ENCODE measurements around the gene DZIP1L. TPM values are rescaled to one million over a fixed set of nuclear protein-coding genes. Genes with fewer than 3 reads are reported as not detected.
"Not testable (repeated sequence)": the region's sequence is repeated elsewhere in the genome, so short reads cannot be mapped to it uniquely, and the experiment has no call there.

Gene DZIP1L
- total RNA-seq, 2 donors from 2014 or later = 0.23 to 0.46 TPM

DNA sequence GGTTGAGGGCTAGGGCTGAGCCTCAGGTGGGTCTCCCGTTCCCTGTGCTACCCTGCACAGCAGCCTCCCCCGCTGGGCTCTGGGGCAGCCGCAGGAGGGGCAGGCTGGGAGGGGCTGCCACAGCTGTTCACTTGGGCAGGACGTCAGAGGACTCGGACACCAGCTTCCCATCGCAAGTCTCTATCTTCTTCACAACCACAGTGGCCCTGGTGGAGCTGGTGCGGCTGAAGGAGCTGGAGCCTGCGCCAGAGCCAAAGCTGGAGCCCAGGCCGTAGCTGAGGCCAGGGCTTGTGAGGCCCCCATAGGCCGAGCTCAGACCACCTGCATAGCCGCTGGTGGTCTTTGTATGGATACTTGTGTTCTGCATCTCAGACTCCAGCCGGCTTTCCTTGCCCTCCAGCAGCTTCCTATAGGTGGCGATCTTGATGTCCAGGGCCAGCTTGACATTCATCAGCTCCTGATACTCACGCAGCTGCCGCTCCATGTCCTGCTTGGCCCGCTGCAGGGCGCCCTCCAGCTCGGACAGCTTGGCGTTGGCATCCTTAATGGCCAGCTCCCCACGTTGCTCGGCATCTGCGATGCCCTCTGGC, 14.0 kb downstream of the DZIP1L start:
- not testable (repeated sequence) for DNase-seq; H3K36me3 Mint-ChIP-seq (ENCODE audit: insufficient read depth in 2 of 2); H3K4me1 Mint-ChIP-seq (ENCODE audit: low read depth); H3K9me3 Mint-ChIP-seq; H3K27ac Mint-ChIP-seq; ATAC-seq (replicated peaks in 1 of 2); H3K4me3 Mint-ChIP-seq; H3K27me3 Mint-ChIP-seq (ENCODE audit: low read depth)

GRCh38 chr3:138099417-138099816, 16.0 kb downstream of the DZIP1L start:
- ATAC-seq (replicated peaks in 1 of 2) (no peak), DNase-seq (no peak)
- peaks cover 13% of the 10 kb centered on the region for H3K27me3 Mint-ChIP-seq (ENCODE audit: low read depth)
- H3K36me3 Mint-ChIP-seq (ENCODE audit: insufficient read depth in 2 of 2) = no peaks in the 10 kb centered on the region
- H3K9me3 Mint-ChIP-seq = no peaks in the 10 kb centered on the region
- no peak overlapping the region for H3K4me3 Mint-ChIP-seq
- H3K27ac Mint-ChIP-seq = no peak overlapping the region
- no peaks in the 10 kb centered on the region for H3K4me1 Mint-ChIP-seq (ENCODE audit: low read depth)

- ATAC-seq (replicated peaks in 1 of 2) = no peak
- H3K27ac Mint-ChIP-seq = no peak overlapping the region
- H3K4me1 Mint-ChIP-seq (ENCODE audit: low read depth) = no peaks in the 10 kb centered on the region
- no peak overlapping the region for H3K4me3 Mint-ChIP-seq
- H3K36me3 Mint-ChIP-seq (ENCODE audit: insufficient read depth in 2 of 2) = no peaks in the 10 kb centered on the region
- peaks cover 21% of the 10 kb centered on the region for H3K27me3 Mint-ChIP-seq (ENCODE audit: low read depth)
- DNase-seq = peak in 1 of 2 donors; percentile 21
- H3K9me3 Mint-ChIP-seq = no peaks in the 10 kb centered on the region
Measured at GRCh38 chr3:138097192-138098172, 17.9 kb downstream of the DZIP1L start.

GRCh38 chr3:138093721-138094120, 21.7 kb downstream of the DZIP1L start:
- ATAC-seq (replicated peaks in 1 of 2) (no peak), DNase-seq (no peak)
- Mint-ChIP-seq H3K27me3 (ENCODE audit: low read depth) (peaks cover 40% of the 10 kb centered on the region), H3K4me1 (ENCODE audit: low read depth) (peaks cover 5% of the 10 kb centered on the region), H3K4me3 (no peak overlapping the region), H3K9me3 (no peaks in the 10 kb centered on the region), H3K27ac (no peak overlapping the region), H3K36me3 (ENCODE audit: insufficient read depth in 2 of 2) (no peaks in the 10 kb centered on the region)

DNA sequence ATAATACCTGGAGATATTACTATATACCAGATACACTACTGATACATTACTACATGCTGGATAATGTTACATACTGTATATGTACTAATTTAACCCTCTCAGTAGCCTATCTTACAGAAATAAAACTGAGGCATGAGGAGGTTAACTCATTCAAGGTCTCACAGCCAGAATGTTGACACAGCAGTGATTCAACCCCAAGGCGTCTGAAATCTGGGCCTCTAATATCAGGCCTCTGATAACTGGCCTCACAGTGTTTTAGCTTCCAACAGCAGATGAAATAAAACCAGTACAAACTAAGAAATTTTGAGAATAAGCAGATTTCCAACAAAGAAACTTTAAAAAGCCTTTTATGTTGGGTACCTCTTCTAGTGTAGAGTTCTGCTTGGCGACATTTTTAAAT, 23.4 kb downstream of the DZIP1L start:
- Mint-ChIP-seq H3K4me1 (ENCODE audit: low read depth) (peaks cover 5% of the 10 kb centered on the region), H3K27ac (no peak overlapping the region), H3K9me3 (no peaks in the 10 kb centered on the region), H3K27me3 (ENCODE audit: low read depth) (peaks cover 43% of the 10 kb centered on the region), H3K4me3 (no peak overlapping the region), H3K36me3 (ENCODE audit: insufficient read depth in 2 of 2) (no peaks in the 10 kb centered on the region)
- ATAC-seq (replicated peaks in 1 of 2) = no peak
- no peak for DNase-seq

DNA sequence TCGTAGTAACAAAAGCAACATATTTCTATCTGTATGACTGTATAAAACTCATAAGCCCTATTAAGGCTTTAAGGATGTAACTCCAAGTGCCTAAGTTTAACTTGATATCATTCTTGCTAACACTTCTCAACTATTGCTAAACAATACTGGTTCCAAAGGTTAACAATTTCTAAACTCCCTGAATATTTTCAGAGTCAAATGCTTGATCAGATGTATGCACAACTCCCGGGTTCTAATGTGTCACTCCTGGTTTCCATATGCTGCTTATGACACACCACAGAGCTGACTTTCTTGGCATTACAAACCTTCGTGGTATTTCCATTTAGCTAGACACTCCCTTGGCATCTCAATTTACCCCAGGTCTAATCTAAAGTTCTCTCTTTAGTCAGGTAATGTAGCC, 26.3 kb downstream of the DZIP1L start:
- Mint-ChIP-seq H3K4me3 (no peak overlapping the region), H3K36me3 (ENCODE audit: insufficient read depth in 2 of 2) (peaks cover 0 to 2% of the 10 kb centered on the region in 2 donors), H3K27me3 (ENCODE audit: low read depth) (peaks cover 45% of the 10 kb centered on the region), H3K4me1 (ENCODE audit: low read depth) (peaks cover 5% of the 10 kb centered on the region), H3K27ac (no peak overlapping the region), H3K9me3 (no peaks in the 10 kb centered on the region)
- ATAC-seq (replicated peaks in 1 of 2) = peak in 1 of 2 donors; percentile 38
- no peak for DNase-seq

DNA sequence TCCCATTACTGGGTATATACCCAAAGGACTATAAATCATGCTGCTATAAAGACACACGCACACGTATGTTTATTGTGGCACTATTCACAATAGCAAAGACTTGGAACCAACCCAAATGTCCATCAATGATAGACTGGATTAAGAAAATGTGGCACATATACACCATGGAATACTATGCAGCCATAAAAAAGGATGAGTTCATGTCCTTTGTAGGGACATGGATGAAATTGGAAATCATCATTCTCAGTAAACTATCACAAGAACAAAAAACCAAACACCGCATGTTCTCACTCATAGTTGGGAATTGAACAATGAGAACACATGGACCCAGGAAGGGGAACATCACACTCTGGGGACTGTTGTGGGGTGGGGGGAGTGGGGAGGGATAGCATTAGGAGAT, 29.7 kb downstream of the DZIP1L start:
- peaks cover 41% of the 10 kb centered on the region for H3K27me3 Mint-ChIP-seq (ENCODE audit: low read depth)
- not testable (repeated sequence) for H3K36me3 Mint-ChIP-seq (ENCODE audit: insufficient read depth in 2 of 2); ATAC-seq (replicated peaks in 1 of 2); H3K4me3 Mint-ChIP-seq; H3K9me3 Mint-ChIP-seq; H3K27ac Mint-ChIP-seq; DNase-seq
- peaks cover 32% of the 10 kb centered on the region for H3K4me1 Mint-ChIP-seq (ENCODE audit: low read depth)

- peaks cover 40% of the 10 kb centered on the region for H3K27me3 Mint-ChIP-seq (ENCODE audit: low read depth)
- H3K9me3 Mint-ChIP-seq = no peaks in the 10 kb centered on the region
- ATAC-seq (replicated peaks in 1 of 2) = no peak
- H3K4me3 Mint-ChIP-seq = no peak overlapping the region
- H3K36me3 Mint-ChIP-seq (ENCODE audit: insufficient read depth in 2 of 2) = peaks cover 0 to 2% of the 10 kb centered on the region in 2 donors
- no peak overlapping the region for H3K27ac Mint-ChIP-seq
- DNase-seq = no peak
- peaks cover 42% of the 10 kb centered on the region for H3K4me1 Mint-ChIP-seq (ENCODE audit: low read depth)
Measured at GRCh38 chr3:138084196-138084595, 31.2 kb downstream of the DZIP1L start.

GRCh38 chr3:138082992-138083386, 32.4 kb downstream of the DZIP1L start:
- Mint-ChIP-seq H3K9me3 (no peaks in the 10 kb centered on the region), H3K4me1 (ENCODE audit: low read depth) (peaks cover 48% of the 10 kb centered on the region), H3K36me3 (ENCODE audit: insufficient read depth in 2 of 2) (peaks cover 0 to 2% of the 10 kb centered on the region in 2 donors), H3K27me3 (ENCODE audit: low read depth) (peaks cover 31% of the 10 kb centered on the region), H3K27ac (no peak overlapping the region), H3K4me3 (peak overlapping the region; percentile 63 to 80)
- DNase-seq (no peak), ATAC-seq (replicated peaks in 1 of 2) (peak; percentile 7 to 12)

DNA sequence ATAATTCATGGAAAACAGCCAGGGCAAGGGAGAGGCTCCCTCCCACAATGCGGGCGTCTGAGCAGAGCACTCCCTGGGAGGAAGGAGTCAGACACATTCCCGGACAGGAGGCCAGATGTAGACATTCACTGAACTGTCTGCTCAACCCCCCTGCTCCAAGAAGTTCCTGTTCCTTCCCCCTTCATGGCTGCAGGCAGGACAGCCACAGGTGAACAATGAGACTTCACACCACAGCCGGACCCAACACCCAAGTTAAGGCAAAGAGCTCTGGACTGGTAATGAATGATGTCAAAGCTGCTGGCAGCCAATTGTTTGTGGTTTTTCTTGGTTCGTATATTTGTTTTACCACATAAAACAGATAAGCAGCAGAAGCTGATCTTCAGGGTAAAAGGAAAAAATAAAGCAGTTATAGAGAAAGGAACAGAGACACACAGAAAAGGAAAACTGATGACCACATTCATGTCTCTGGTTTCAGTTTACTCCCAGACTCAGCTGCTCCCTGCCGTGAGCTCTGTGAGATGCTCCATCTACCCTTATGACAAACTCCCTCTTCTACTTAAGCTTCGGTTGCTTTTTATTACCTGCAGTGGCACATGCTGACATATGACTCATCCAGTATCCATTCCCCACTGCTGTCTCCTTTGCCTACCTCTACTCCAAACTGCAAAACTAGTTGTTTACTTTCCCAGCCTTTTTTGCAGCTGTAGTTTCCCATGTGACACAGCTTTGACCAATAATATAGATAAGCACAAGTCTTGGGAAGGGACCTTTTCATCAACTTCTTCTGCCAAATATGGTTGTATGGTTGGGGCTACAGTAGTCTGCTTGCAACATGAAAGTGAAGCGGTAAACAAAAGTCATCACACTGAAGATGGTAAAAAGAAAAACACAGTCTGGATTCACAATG, 33.1 kb downstream of the DZIP1L start:
- H3K4me3 Mint-ChIP-seq = peak overlapping the region; percentile 63 to 80
- DNase-seq (peak in 1 of 2 donors; percentile 31), ATAC-seq (replicated peaks in 1 of 2) (peak; percentile 81)
- no peaks in the 10 kb centered on the region for H3K9me3 Mint-ChIP-seq
- H3K27ac Mint-ChIP-seq = peak overlapping the region; percentile 41
- H3K4me1 Mint-ChIP-seq (ENCODE audit: low read depth) = peaks cover 48% of the 10 kb centered on the region
- peaks cover 31% of the 10 kb centered on the region for H3K27me3 Mint-ChIP-seq (ENCODE audit: low read depth)
- peaks cover 0 to 2% of the 10 kb centered on the region in 2 donors for H3K36me3 Mint-ChIP-seq (ENCODE audit: insufficient read depth in 2 of 2)

DNA sequence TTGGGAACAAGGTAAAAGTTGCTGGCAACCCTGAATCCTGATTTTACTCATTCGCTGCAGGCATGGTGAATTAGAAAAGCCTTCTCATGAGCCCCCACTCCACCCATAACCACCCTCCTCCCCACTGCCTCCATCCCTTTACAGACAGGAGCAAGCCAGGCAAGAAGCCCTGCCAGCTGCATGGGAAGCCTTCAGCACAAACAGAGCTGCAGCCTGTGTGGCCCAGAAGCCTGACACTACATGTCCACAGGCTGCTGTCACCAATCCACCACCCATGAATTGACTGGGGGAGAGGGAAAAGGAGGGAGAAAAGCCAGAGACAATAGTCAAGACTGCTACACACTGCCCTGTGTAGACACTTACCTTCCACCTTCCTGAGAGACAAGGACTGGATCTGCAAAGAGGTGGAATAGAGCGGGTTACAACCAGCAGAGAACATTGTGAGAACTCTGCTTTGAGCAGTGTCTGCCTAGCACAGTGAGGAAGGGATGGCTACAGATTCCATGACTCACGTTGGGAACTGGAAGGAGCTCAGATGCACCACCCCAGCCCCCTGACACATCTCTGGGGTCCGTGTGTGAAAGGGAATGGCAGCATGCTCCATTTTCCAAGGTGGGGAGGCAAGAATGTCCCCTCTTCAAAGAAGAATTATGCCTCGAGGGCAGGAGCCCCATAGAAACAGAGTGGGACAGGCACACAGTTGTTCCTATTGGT, 33.9 kb downstream of the DZIP1L start:
- no peak for DNase-seq
- Mint-ChIP-seq H3K27ac (no peak overlapping the region), H3K4me3 (peak overlapping the region; percentile 63 to 80), H3K36me3 (ENCODE audit: insufficient read depth in 2 of 2) (peaks cover 0 to 2% of the 10 kb centered on the region in 2 donors), H3K4me1 (ENCODE audit: low read depth) (peaks cover 48% of the 10 kb centered on the region), H3K27me3 (ENCODE audit: low read depth) (peaks cover 23% of the 10 kb centered on the region), H3K9me3 (no peaks in the 10 kb centered on the region)
- ATAC-seq (replicated peaks in 1 of 2) = no peak

- ATAC-seq (replicated peaks in 1 of 2) (no peak), DNase-seq (no peak)
- Mint-ChIP-seq H3K27me3 (ENCODE audit: low read depth) (peaks cover 23% of the 10 kb centered on the region), H3K9me3 (no peaks in the 10 kb centered on the region), H3K4me1 (ENCODE audit: low read depth) (peaks cover 48% of the 10 kb centered on the region), H3K4me3 (no peak overlapping the region), H3K36me3 (ENCODE audit: insufficient read depth in 2 of 2) (peaks cover 0 to 2% of the 10 kb centered on the region in 2 donors), H3K27ac (no peak overlapping the region)
Measured at GRCh38 chr3:138079901-138080300, 35.5 kb downstream of the DZIP1L start.

Measured in activated T-cell treated with anti-CD3 and anti-CD28 coated beads, Interleukin-2, amount 50 U/mL, for 72 hours (primary cell).